ENCODE results near the gene DDIT3. TPM values are rescaled to one million over a fixed set of nuclear protein-coding genes. Genes with fewer than 3 reads are reported as not detected.

The DDIT3 gene
- total RNA-seq, 1 donor from 2014 or later: 20.2 TPM

GRCh38 chr12:57547288-57548012 lies 27.1 kb upstream of the DDIT3 start:
- TF ChIP-seq, protein P1, sequence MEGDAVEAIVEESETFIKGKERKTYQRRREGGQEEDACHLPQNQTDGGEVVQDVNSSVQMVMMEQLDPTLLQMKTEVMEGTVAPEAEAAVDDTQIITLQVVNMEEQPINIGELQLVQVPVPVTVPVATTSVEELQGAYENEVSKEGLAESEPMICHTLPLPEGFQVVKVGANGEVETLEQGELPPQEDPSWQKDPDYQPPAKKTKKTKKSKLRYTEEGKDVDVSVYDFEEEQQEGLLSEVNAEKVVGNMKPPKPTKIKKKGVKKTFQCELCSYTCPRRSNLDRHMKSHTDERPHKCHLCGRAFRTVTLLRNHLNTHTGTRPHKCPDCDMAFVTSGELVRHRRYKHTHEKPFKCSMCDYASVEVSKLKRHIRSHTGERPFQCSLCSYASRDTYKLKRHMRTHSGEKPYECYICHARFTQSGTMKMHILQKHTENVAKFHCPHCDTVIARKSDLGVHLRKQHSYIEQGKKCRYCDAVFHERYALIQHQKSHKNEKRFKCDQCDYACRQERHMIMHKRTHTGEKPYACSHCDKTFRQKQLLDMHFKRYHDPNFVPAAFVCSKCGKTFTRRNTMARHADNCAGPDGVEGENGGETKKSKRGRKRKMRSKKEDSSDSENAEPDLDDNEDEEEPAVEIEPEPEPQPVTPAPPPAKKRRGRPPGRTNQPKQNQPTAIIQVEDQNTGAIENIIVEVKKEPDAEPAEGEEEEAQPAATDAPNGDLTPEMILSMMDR (conservative IDR thresholded peaks at IDR 0.05; ENCODE audit: low read depth, low read length): no peak
- no peak for DNase-seq (ENCODE audit: low read depth)
- H3K4me3 ChIP-seq (ENCODE audit: low read depth, low read length): peak overlapping the region; percentile 98

GRCh38 chr12:57546438-57547287 lies 26.3 kb upstream of the DDIT3 start, which contains the start of gene DCTN2:
TSS of gene DCTN2 (minus strand) at chr12:57547192. CDS start at chr12:57547063, 129 bp downstream.
- peak within 1 kb of the TSS; percentile 98 for H3K4me3 ChIP-seq (ENCODE audit: low read depth, low read length)
- TF ChIP-seq, protein P1 (conservative IDR thresholded peaks at IDR 0.05; ENCODE audit: low read depth, low read length): peak; percentile 39
- DNase-seq (ENCODE audit: low read depth): peak; percentile 67

DNA sequence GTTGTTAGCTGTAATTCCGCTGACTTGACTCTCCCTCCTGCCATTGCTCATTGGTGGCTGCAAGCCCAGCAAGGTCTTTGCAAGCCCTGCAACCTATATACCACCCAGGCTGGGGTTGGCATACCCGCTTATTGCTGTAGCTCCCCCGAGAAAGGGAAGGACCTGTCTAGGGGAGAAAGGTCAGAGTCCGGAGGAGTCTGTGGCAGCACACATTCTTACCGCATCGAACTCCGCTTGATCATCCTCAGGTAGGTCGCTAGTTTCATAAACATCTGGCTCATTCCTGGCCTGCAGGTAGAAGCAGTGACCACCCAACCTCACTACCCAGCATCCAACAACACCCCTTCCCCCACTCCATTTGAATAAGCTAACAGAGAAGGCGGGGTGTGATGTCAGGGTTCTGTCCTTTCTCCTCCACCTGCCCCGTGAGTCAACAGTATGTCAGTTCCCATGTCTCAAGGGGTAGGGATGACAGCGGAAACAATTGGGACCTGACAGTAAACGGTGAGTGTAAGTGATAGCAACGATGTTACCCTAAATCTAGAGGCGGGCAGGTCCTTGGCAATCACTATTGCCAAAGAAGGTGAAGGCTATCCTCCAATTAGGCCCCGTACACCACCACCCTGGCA lies 25.6 kb upstream of the DDIT3 start:
- peak; percentile 7 for DNase-seq (ENCODE audit: low read depth)
- H3K4me3 ChIP-seq (ENCODE audit: low read depth, low read length): peak overlapping the region; percentile 98
- TF ChIP-seq, protein P1 (conservative IDR thresholded peaks at IDR 0.05; ENCODE audit: low read depth, low read length): no peak

DNA sequence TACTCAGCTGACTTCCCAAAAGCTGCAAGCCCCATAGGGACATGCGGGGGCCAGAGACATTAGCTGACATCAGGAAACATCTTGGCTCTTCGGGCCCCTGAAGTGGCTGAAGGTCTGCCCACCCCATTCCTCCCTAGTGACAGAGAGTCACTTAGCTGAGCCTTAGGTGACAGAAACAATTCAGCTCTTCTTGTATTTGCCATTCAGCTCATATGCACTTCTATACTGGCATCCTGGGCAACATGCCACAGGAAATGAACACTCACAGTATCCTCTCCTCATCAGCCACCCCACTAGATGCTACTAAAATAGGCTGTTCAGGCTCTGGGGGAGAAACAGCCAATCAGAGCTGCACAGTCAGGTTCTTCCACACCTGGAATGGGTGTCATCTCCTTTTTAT lies 23.3 kb upstream of the DDIT3 start:
- no peak overlapping the region for H3K4me3 ChIP-seq (ENCODE audit: low read depth, low read length)
- TF ChIP-seq, protein P1 (conservative IDR thresholded peaks at IDR 0.05; ENCODE audit: low read depth, low read length): no peak
- DNase-seq (ENCODE audit: low read depth): no peak

DNA sequence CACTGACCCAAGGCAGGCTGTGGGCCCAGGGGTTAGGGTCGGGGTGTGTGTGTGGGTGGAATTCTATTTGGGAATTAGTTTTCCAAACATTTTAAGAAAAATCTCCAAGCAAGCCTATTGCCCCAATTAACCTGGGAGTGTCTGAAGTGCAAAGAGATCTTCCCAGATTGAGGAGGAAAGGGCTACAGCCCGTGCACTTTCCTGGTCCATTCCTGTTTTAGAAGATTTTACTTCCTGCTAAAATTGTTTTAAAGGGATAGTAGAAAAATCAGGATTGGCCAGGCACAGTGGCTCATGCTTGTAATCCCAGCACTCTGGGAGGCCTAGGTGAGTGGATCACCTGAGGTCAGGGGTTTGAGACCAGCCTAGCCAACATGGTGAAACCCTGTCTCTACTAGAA lies 21.4 kb upstream of the DDIT3 start:
- no peak for DNase-seq (ENCODE audit: low read depth)
- H3K4me3 ChIP-seq (ENCODE audit: low read depth, low read length): no peak overlapping the region
- TF ChIP-seq, protein P1 (conservative IDR thresholded peaks at IDR 0.05; ENCODE audit: low read depth, low read length): no peak

DNA sequence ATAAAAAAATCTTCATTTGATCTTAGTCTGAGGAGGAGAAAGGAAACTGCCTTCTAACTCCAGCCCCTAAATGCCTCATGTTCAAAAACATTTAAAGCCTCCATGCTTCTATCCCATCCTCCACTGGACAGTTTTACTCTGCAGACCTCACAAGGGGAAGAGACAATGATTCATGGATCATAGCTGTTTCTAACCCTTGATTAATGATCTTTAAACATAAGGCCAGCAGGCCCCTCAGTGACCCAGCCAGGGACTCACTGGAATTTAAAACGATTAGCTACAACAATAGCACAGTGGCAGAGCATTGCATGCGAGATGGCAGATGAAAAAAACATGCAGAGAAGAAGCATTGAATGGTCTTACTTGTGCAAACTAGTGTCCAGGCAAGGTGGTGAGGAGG lies 20.7 kb upstream of the DDIT3 start:
- TF ChIP-seq, protein P1 (conservative IDR thresholded peaks at IDR 0.05; ENCODE audit: low read depth, low read length): no peak
- H3K4me3 ChIP-seq (ENCODE audit: low read depth, low read length): no peak overlapping the region
- no peak for DNase-seq (ENCODE audit: low read depth)

Data from epithelial cell of proximal tubule (primary cell).